IPS-18c (cell line): ENCODE data around the gene BTBD19.
"Not testable (repeated sequence)": the region's sequence is repeated elsewhere in the genome, so short reads cannot be mapped to it uniquely, and the experiment has no call there.

Experiments
- H3K4me3 ChIP-seq: 2 replicates; pipeline ENCODE4 v1.7.0; 2013; ENCODE audit warnings: low read depth, mild to moderate bottlenecking, low read length, moderate library complexity; ENCODE audit not compliant: insufficient read depth
- H3K9me3 ChIP-seq: one replicate; pipeline ENCODE4 v1.6.1; 2013; ENCODE audit warnings: mild to moderate bottlenecking, low read length, moderate library complexity; ENCODE audit not compliant: control insufficient read depth, insufficient read depth

Gene BTBD19

DNA sequence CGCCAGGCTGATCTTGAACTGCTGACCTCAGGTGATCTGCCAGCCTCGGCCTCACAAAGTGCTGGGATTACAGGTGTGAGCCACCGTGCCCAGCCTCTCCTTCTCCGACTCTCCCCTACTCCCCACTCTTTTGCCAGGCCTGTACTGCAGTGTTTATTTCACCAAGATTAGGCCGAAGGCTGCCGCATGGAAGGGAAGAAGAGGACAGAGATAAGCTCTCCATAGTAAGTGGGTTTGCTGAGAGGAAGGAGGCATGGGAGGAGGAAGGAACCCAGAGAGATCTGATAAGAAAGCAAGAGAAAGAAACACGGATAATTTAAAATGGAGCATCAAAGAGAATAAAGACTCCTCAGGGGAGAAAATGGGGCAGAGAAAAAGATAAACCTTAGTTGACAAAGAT lies 26.0 kb downstream of the BTBD19 start:
- peaks cover 6% of the 10 kb centered on the region for H3K9me3 ChIP-seq
- H3K4me3 ChIP-seq: no peak overlapping the region

DNA sequence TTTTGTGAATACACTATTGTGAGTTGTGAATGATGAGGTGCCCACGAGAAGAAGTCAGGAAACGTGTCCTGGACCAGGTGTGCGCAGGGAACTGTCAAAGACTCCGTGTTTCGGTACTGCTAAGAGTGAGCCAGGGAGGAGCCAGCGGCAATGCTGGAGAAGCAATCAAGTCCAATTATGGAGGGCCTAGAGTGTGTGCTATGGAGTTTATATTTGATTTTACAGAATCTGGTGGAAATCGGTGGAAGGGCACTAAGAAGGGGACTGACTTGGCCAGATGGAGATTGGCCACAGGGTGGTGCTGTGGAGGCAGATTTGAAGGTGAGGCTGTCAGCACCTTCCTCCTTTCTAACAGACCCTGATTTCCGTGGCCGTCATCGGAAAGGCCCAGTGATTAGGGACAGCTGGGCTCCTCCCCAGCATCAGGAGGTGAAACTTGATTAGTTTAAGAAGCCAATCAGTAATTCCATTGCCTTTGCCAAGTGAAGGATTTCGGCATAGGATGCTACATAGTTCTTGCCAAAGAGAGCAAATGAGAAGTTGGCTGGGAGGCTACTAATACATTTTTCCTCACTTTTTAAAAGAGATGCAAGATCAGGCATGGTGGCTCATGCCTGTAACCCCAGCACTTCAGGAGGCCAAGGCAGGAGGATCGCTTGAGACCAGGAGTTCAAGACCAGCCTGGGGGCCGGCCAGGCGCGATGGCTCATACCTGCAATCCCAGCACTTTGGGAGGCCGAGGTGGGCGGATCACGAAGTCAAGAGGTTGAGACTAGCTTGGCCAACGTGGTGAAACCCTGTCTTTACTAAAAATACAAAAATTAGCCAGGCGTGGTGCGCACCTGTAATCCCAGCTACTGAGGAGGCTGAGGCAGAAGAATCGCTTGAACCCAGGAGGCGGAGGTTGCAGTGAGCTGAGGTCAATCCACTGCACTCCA lies 27.7 kb downstream of the BTBD19 start:
- H3K4me3 ChIP-seq: no peak overlapping the region
- H3K9me3 ChIP-seq: peaks cover 6% of the 10 kb centered on the region

DNA sequence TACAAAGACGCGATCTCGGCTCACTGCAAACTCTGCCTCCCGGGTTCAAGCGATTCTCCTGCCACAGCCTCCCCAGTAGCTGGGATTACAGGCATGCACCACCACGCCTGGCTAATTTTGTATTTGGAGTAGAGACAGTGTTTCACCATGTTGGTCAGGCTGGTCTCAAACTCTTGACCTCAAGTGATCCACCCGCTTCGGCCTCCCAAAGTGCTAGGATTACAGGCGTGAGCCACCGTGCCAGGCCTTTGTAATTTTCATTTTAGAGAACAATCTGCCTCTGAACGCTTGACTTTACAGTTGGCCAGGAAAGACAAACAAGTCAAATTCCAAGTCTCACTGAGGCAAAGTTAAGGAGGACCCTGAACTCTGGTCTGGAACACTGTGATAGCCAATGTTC lies 30.0 kb downstream of the BTBD19 start:
- not testable (repeated sequence) for H3K9me3 ChIP-seq, H3K4me3 ChIP-seq

DNA sequence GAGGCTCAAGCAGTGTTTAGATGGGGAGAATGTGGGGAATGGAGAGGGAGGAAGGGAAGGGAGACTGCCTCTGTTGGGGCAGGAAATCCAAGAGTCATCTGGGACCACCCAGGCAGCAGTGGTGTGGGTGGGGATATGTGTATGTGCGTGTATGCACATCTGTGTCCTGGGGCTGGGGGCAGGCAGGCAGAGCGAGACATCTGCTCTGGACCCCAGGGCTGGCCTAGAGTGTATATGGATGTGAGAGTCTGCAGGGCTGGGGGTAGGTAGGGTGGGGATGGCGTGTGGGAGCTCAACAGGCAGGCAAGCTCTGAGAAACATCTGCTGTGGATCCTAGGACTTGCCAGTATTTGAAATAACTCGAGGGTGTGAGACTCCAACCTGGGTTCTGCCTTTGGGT lies 31.3 kb downstream of the BTBD19 start:
- no peak overlapping the region for H3K4me3 ChIP-seq
- no peaks in the 10 kb centered on the region for H3K9me3 ChIP-seq

DNA sequence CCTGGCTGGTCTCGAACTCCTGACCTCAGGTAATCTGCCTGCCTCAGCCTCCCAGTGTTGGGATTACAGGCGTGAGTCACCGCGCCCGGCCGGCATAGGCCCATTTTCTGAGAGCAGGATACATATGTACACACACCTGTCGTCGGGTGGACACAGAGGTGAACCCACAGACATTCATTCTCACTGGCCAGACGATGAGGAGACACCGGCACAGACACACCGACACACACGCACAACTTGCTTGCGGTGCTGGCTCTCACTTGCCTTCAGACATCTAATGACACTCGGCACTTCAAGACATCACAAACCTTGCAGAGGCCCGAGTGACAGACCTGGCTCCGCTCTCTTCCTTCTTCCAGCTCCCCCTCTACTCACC lies 34.2 kb downstream of the BTBD19 start:
- peak overlapping the region; percentile 65 for H3K4me3 ChIP-seq
- H3K9me3 ChIP-seq: no peaks in the 10 kb centered on the region

DNA sequence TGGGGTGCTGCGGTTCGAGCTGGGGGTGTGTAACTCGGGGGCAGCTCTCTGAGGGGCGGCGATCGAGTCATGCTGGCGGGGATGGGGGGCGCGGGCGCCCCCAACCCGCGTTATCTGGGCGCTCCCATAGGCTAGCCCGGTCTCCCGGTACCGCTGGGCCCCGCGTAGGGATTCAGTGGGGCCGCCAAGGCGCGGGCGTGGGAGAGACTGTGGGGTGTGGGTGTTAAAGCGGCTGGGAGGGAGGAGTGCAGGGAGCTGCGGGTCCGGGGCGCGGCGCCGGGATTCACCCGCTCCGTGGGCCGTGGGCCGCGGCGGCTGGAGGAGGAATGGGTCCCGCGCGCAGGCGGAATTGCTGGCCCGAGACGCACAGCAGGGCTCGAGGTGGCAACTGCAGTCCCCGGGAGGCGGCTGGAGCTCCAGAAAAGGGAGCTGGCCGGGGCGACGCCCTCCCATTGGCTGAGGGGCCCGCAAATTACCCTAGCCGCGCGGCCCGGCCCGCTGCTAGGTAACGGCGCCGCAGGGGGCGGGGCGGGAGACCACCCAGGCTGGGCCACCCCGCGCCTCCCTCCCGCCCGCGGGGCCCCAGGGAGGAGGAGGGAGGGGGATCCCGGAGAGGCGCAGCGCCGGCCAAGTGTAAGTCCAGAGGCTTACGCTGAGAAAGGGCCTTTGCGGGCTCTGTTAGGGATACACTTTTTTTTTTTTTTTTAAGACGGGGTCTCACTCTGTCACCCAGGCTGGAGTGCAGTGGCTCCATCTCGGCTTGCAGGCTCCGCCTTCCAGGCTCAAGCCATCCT lies 34.7 kb downstream of the BTBD19 start, which contains the start of gene PTCH2:
Gene PTCH2, minus strand, starts transcription at position 392 of the 794 bp plus-strand sequence. Its CDS starts 321 bp downstream, at position 71.
- peak within 1 kb of the TSS; percentile 65 for H3K4me3 ChIP-seq
- H3K9me3 ChIP-seq: no peaks in the 10 kb centered on the region

DNA sequence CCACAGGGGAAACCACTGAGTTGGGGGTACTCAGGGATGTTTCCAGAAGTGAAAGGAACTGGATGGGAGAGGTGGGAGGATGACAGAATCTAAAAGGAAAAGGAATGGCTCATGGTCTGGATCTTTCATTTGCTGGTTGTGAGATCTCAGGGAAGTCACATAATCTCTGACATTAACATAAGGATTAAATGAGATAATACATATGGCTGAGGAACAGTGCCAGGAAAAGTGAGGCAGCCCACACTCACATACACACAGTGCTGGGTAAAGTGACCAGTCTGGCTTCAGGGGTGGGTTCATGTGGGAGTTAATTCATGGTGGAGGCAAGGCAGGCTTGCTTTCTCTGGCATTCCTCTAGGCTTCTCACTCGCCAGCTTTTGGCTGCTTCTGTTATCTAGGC lies 38.7 kb downstream of the BTBD19 start:
- no peaks in the 10 kb centered on the region for H3K9me3 ChIP-seq
- no peak overlapping the region for H3K4me3 ChIP-seq

DNA sequence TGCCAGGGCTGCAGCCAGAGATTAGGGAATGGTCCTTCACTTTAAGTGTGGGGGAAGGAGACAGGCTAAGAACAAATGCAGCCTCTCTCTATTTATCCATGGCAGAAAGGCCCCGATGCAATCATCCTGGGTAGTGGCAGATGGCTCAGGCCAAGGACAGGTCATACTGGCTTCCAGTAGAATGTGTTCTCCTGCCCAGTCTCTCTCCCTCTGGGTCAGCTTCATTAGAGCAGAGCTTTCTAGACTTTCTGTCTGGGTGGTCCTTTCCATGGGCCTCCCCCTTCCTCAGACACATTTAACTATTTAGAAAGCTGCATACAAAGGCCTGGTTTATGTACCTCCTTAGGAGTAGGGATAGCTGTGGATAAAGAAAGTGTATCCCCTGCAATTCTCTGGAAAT lies 39.5 kb downstream of the BTBD19 start:
- Histone ChIP-seq H3K4me3 (no peak overlapping the region), H3K9me3 (no peaks in the 10 kb centered on the region)

DNA sequence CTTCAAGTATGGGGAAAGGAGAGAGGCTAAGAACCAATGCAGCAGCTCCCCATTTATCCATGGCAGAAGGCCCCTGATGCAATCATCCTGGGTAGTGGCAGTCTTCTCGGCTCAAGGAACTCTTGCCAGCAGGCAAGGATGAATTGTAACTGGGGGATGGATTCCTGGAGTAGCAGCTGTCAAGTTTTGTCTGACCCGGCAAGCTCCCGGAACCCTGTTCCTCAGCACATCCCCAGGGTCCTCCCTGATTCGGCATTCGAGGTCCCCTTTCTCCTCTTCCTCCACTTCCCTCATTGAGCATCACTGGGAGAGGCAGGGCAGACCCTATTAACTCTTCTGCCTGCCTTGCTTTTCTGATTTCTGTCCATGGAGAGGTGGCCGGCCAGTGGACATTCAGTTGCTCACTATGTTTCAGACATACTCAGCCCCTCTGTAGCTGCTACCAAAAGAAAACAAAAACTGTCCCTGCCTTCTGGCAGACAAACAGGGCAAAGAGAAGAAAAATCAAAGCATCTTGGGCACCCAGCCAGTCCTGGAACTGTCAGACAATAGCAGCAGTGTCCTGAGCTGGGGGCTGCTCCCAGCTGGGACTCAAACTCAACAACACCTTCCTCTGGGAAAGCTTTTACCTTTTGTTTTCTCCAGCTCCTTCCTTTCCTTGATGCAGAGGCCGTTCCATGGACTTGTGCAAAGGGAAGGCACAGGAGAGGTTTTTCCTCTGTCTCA lies 40.3 kb downstream of the BTBD19 start:
- Histone ChIP-seq H3K9me3 (no peaks in the 10 kb centered on the region), H3K4me3 (no peak overlapping the region)

DNA sequence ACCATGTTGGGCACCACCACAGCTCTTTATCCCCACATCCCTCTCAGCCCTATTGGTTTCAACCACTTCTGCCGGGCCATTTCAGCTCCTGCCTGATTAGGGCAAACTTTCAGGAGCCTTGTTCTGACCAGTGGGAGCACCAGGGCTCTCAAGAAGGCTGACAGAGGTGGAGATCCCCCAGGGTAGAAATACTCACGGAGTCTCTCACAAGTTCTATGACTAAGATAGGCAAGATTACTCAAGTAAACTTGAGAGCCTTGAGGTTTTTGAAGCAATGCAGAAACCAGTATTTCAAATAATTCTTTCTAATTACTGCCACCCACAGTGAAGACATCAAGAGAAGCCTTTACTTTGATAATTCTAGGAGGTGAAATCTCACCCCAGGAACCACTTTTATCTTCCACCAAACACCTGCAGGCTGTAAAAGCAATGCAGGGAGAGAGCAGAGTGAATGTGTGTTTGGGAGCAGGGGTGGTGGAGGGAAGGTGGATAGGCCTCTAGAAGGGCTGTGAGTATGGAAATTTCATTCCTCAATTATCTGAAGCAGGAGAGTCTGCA lies 41.3 kb downstream of the BTBD19 start:
- Histone ChIP-seq H3K4me3 (no peak overlapping the region), H3K9me3 (no peaks in the 10 kb centered on the region)

DNA sequence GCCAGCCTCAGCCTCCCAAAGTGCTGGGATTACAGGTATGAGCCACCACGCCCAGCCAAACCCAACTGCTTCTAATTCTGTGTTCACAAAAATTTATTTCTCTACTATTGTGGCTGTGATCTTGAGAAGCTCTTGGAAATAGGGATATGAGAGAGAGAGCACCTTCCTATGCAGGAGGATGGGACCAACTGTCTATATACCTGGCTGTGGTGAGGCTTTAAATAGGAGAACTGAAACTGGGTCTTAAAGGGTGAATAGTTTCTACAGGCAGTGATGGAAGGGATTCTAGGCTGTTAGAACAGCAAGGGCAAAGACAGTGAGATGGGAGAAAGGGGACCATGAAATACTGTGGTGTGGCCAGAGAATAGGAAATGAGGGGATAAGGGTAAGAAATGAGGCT lies 43.0 kb downstream of the BTBD19 start:
- Histone ChIP-seq H3K9me3 (peaks cover 2% of the 10 kb centered on the region), H3K4me3 (no peak overlapping the region)

DNA sequence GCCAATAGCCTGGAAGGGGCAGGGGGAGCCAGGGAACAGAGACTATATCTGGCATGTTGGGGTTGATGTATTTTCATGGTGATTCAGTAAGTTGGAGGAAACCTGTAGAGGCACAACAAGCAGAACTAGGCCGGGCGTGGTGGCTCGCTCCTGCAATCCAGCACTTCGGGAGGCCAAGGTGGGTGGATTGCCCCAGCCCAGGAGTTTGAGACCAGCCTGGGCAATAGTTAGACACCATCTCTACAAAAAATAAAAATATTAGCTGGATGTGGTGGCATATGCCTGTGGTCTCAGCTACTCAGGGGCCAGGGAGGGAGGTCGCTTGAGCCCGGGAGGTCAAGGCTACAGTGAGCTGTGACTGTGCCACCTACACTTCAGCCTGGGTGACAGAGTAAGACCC lies 44.9 kb downstream of the BTBD19 start:
- H3K9me3 ChIP-seq: peaks cover 2% of the 10 kb centered on the region
- no peak overlapping the region for H3K4me3 ChIP-seq

DNA sequence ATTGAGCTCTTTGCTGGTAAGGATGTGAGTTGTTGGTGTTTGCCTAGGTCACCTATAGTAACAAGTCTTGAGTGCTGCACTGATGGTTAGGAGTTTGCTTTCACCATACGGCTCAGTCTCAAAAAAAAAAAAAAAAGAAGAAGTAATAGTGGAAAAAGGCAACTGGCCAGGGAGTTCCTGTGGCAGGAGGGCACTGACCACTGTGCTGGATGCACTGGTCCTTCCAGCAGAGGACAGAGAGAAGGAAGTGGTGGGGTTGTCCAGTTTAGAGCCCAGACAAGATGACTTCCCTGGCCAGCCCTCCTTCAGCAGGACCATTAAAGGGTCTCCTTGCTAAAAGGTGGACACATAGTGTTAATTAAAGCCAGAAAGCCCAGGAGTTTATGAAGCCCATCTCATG lies 46.6 kb downstream of the BTBD19 start:
- Histone ChIP-seq H3K9me3 (peaks cover 2% of the 10 kb centered on the region), H3K4me3 (no peak overlapping the region)

DNA sequence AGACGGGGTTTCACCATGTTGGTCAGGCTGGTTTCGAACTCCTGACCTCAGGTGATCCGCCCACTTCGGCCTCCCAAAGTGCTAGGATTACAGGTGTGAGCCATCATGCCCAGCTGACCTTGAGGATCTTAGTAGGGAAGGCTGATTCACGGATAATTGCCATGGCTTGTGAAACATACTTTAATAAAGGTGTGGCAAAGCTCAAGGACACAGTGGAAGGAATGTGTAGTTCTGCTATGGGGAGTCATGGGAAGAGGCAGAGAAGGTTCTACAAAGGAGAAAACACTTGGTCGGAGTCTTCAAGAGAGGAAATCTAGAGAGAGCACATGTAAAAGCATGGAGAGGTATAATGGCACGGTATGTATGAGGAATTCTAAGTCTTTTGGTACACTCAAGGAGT lies 47.4 kb downstream of the BTBD19 start:
- H3K4me3 ChIP-seq: no peak overlapping the region
- peaks cover 2% of the 10 kb centered on the region for H3K9me3 ChIP-seq

DNA sequence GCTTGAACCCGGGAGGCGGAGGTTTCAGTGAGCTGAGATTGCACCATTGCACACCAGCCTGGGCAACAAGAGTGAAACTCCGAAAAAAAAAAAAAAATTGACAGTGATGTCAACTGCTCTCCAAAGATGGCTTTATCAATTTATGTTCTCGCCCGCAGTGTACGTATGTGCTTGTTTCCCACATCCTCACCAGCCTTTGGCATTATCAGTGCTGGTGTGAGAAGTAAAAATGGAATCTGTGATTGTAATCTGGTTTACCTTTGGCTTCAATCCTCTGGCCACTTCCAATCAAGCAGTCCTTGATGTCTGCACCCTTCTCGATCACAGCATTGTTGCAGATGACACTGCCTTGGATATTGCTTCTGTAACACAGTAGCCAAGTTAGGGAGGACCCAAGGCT lies 49.1 kb downstream of the BTBD19 start:
- Histone ChIP-seq H3K9me3 (peaks cover 2% of the 10 kb centered on the region), H3K4me3 (no peak overlapping the region)

DNA sequence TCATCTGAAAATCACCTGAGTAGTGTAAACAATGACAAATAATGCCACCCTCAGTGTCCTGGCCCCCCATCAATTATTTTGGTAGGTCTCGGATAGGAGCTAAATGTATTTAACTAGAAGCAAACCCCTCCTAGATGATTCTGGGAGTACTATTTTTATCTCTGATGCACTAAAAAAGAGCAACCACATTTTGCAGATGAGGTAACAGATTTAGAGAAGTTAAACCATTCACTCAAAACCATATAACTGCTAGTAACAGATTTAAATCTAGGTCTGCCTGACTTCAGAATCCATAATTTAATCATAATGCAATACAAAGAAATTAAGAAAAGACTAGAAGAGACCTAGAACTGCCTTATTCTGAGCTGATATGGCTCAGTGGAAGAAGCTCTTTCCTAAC lies 52.0 kb downstream of the BTBD19 start:
- Histone ChIP-seq H3K4me3 (no peak overlapping the region), H3K9me3 (no peaks in the 10 kb centered on the region)

DNA sequence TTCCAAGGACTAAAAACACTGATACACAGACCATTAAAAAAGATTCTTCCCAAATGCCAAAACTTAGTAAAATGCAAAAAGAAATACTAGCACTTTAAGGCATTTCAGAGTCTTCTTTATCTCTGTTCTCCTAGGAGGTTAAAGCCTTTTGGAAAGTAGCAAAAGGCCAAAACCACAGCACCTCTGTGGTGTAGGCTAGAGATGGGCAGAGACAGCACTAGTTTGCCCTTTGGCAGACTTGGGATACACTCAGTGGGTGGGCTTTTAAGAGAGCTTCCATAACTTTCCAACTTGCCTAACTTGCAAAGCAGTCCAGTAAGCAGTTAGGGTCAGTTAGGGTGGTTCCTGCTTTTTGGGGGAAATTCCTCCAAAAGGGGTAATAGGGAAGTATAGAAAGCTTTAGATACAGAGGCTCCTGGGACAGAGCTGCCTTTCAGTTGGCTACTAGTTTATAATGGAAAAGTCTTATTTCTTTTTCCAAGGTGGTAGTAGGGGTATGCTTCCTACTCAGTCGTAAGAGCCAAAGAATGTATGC lies 52.6 kb downstream of the BTBD19 start:
- H3K9me3 ChIP-seq: no peaks in the 10 kb centered on the region
- no peak overlapping the region for H3K4me3 ChIP-seq
